NCI-H82 treated with DMSO at 0.1 percent for 48 hours (cell line): ENCODE results near the gene LIFR.
A peak's percentile ranks its signal among the peaks of the same experiment; 100 is the strongest.

Experiments
- DNase-seq: peaks from one replicate; lab custom pipeline; 2025; ENCODE audit not compliant: unreplicated experiment; lab: John Stamatoyannopoulos, UW

The LIFR gene

DNA sequence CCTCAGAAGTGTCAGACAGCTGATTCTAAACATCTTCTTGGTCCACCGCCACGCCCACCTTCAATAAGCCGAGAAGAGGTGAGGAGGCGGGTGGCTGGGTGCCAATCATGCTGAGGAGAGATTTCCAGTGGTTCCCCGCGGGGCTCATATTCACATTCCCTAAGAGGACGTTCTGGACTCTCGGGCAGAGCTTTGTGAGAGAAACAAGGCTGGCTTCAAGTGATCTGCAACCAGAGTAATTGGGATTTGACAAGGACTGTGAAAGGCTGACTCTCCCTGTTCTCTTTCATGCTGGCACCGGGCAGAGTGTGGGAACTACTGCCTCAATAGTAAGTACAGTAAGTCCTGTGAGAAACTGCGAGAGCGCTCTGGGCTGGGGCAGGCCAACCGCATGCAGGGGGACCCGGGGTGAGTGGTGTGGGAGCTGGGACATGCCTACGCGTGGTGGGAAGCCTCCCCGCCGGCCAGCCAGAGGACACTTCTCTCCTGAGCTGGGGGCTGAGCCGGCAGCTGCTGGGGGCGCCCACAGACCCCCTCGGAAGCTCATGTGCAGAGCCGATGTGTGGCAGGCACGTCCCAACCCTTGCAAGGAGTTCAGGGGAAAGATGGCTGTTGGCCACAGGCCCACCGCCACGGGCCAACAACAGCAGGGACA lies 110.9 kb downstream of the LIFR start:
- no peak for DNase-seq

GRCh38 chr5:38443390-38443789 lies 113.1 kb downstream of the LIFR start:
- DNase-seq: no peak

DNA sequence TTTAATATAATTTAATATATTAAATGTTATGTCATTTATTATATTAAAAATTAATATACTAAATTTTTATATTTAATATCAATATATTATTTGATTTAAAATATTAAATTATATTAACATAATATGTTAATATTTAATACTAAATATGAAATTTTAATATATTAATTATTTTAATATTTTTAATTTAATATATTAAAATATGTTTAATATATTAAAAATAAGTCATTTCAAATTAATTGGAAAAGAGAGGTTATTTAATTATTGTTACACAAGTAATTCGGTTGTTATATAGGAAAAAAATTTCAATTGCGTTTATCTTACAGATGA lies 114.2 kb downstream of the LIFR start:
- DNase-seq: no peak

GRCh38 chr5:38441453-38442246 lies 114.8 kb downstream of the LIFR start:
- peak; percentile 83 for DNase-seq

GRCh38 chr5:38438757-38439156 lies 117.7 kb downstream of the LIFR start:
- DNase-seq: no peak

DNA sequence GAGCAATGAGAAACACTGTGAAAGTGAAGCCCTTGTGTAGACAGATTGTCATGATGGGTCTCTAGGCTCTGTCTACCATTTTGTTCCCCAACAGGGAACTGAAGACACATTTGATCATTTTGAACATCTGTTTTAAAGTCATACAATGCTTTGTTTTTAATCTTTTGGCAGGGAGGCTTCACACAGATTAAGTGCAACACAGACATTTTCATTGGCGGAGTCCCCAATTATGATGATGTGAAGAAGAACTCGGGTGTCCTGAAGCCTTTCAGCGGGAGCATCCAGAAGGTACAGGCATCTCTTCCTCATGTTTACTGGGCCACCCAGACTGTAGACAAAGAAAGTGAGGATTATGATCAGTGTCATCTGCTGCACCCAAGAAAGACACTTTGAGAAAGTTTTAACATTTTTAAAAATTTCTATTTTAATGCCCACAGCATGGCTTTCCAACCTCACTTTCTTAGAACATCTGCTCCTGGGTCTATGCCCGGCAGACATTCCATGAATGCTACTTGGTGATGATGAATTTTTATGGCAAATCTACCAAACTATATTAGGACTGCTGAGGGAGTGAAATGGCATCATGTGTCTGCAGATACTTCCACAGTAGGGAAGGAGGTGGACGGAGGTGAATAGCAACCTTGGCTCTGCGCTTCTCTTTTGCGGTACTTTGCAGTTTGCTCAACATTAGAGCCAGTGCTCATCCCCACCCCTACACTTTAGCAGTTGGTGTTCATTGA lies 121.3 kb downstream of the LIFR start:
- DNase-seq: no peak

DNA sequence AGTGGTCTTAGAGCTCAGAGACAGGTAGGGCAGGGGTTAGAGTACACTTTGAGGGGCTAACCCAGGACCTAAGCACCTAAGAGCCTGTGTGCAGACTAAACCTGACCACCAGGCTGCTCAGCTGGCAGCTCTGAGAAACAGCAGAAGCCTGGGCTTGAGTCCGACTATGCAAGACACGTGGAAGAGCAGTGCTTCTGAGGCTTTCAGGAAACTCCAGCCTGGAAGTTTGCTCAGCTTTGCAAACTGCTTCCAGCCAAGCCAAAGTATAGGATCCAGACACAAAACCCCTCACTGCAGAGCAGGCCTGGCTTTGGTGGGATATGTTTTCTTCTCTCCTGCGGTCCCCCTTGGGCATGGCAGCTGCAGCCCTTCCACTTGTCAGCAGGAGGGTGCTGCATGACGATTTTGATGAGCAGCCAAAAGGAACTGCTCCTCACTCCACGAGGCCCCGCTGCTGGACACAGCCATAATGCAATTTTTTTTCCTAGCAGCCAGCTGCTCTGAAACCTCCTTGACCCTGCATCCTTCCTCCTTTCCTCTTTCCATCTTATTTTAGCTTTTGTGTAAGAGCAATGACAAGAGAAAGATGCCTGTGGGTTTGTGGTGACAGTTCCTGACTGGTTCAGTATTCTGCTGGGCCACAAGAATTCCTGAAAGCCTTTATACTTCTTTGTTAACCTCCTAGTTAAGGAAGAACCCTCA lies 123.1 kb downstream of the LIFR start:
- DNase-seq: no peak

DNA sequence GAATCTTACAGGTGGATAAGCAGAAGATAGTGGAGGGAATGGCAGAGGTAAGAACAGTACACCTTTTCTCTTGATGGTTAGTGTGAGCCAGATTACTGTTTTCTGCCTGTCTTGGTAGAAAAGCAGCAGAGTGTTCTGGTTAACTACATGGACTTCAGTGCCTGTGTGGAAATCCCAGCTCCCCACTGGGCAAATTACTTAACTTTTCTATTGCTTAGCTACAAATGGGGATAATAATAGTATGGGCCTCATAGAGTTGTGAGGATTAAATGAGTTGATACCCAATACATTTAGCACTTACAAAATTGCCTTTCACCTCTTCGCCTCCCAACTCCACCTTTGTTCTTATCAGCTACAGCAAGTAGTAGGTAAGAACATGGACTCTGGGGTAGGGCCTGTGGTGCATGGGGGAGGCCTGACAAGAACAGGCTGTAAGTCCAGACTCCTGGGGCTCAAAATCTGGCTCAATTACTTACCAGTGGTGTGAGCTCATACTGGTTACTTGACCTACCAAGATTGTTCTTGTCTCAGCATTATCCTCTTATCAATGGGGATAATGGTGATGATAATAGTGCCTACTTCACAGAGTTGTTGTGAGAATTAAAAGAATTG lies 125.1 kb downstream of the LIFR start:
- DNase-seq: no peak

DNA sequence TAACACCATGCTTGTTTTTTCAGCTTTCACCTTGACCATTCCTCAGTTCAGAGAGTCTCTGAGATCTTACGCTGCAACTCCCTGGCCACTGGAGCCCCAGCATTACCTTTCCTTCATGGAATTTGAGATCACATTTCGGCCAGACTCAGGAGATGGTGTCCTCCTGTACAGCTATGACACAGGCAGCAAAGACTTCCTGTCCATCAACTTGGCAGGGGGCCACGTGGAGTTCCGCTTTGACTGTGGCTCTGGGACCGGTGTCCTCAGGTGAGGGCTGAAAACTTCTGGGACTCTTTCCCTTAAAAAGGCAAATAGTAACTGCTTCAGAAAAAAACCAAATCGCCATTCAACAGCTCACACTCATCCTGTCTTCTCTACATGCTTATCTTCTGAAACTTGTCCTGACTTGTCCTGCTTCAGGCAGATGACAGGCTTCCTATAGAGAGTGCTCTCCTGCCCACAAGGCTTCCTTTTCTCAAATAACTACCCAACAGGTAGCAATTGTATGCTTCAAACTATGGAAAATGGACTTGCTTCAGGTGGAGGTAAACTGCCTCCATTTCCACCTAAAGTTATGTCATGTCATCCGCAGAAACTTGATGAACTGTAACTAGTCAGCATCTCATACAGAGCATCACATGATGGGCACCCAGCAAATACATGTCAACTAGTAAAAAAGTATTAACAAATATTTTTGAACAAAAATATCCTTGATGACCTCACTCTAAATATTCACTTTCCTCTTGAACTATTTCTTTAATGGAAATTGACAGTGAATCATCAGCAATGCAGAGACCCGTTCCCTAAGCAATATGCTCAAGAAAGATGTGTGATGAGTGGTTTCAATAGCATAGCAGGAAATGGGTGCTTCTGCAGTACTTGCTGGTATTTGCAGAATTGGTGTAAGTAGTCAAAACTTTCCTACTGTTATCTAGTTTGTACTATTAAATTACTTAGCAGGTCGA lies 129.2 kb downstream of the LIFR start:
- DNase-seq: no peak

- DNase-seq: no peak
These were observed 130.0 kb downstream of the LIFR start for GRCh38 chr5:38426490-38426889.
